Measurements from ENCODE around the gene DDX21.
"Not testable (repeated sequence)": the region's sequence is repeated elsewhere in the genome, so short reads cannot be mapped to it uniquely, and the experiment has no call there.

Gene DDX21

DNA sequence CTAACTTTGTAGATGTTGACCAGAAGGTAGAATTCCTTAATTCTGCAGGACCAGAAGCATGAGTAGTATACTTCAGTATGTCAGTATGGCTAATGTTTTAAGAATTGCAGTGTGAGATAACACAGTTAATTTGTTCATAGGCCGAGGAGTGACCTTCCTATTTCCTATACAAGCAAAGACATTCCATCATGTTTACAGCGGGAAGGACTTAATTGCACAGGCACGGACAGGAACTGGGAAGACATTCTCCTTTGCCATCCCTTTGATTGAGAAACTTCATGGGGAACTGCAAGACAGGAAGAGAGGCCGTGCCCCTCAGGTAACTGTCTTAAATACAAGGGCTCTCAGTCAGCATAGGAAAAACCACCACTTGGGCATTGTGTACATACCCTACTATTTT, 7.2 kb downstream of the DDX21 start:
- H4K8ac ChIP-seq (ENCODE audit: low read depth, low read length), result no peak overlapping the region
- no peak overlapping the region for H3K27ac ChIP-seq (replicated peaks; ENCODE audit: low read length)
- H2BK120ac ChIP-seq (ENCODE audit: low read depth, low read length), result no peak overlapping the region
- H3K4me1 ChIP-seq (ENCODE audit: control insufficient read depth in 2 of 2, insufficient read depth in 1 of 2, low read depth in 1 of 2, low read length in 2 of 2), result no peaks in the 10 kb centered on the region
- no peak overlapping the region for H4K91ac ChIP-seq (ENCODE audit: low read depth, low read length, poor library complexity)
- no peaks in the 10 kb centered on the region for H3K79me1 ChIP-seq (ENCODE audit: low read depth, low read length)
- no peak for DNase-seq (ENCODE audit: low spot score)
- no peak overlapping the region for H3K23ac ChIP-seq (ENCODE audit: low read depth, low read length, poor library complexity)
- no peak overlapping the region for H2BK15ac ChIP-seq (ENCODE audit: low read length)
- no CpG with 5 or more reads among the region's 4 CpGs for WGBS, 2 donors (ENCODE audit: extremely low coverage in 2 of 2, insufficient read length in 2 of 2, insufficient replicate concordance in 1 of 2)
- H3K36me3 ChIP-seq (replicated peaks in 1 of 2; ENCODE audit: control insufficient read depth in 2 of 2, insufficient read depth in 2 of 2, low read length in 2 of 2), result peaks cover 27 to 93% of the 10 kb centered on the region in 2 donors
- H2AFZ ChIP-seq (ENCODE audit: low read length), result no peak overlapping the region
- H3K14ac ChIP-seq (ENCODE audit: low read length), result no peak overlapping the region
- no peak overlapping the region for H2AK5ac ChIP-seq (ENCODE audit: low read depth, low read length)
- no peaks in the 10 kb centered on the region for H3K27me3 ChIP-seq (ENCODE audit: control insufficient read depth in 3 of 3, insufficient read depth in 3 of 3, low read depth in 1 of 3, low read length in 3 of 3)
- no peak overlapping the region for H3K9ac ChIP-seq (ENCODE audit: low read depth, low read length, poor library complexity)
- no peak overlapping the region for H3K18ac ChIP-seq (ENCODE audit: low read length)
- no peak overlapping the region for H2BK5ac ChIP-seq (ENCODE audit: low read length)
- no peak overlapping the region for H2BK12ac ChIP-seq (ENCODE audit: low read length)
- H3K4ac ChIP-seq (ENCODE audit: low read length), result no peak overlapping the region
- no peak overlapping the region for H3K4me3 ChIP-seq (ENCODE audit: low read length in 2 of 2)
- H3K4me2 ChIP-seq (ENCODE audit: insufficient read depth, low read length, poor library complexity, severe bottlenecking), result no peak overlapping the region
- H3K9me3 ChIP-seq (replicated peaks in 1 of 2; ENCODE audit: control insufficient read depth in 2 of 2, insufficient read depth in 1 of 2, low read depth in 1 of 2, low read length in 2 of 2), result no peaks in the 10 kb centered on the region

GRCh38 chr10:68973975-68974374, 18.0 kb downstream of the DDX21 start:
- Histone ChIP-seq H3K9ac (ENCODE audit: low read depth, low read length, poor library complexity) (no peak overlapping the region), H2BK15ac (ENCODE audit: low read length) (no peak overlapping the region), H2AK5ac (ENCODE audit: low read depth, low read length) (no peak overlapping the region), H3K4me2 (ENCODE audit: insufficient read depth, low read length, poor library complexity, severe bottlenecking) (no peak overlapping the region), H3K4ac (ENCODE audit: low read length) (no peak overlapping the region), H3K23ac (ENCODE audit: low read depth, low read length, poor library complexity) (no peak overlapping the region), H2BK5ac (ENCODE audit: low read length) (no peak overlapping the region), H3K4me1 (ENCODE audit: control insufficient read depth in 2 of 2, insufficient read depth in 1 of 2, low read depth in 1 of 2, low read length in 2 of 2) (no peaks in the 10 kb centered on the region), H2BK120ac (ENCODE audit: low read depth, low read length) (no peak overlapping the region), H3K9me3 (replicated peaks in 1 of 2; ENCODE audit: control insufficient read depth in 2 of 2, insufficient read depth in 1 of 2, low read depth in 1 of 2, low read length in 2 of 2) (no peaks in the 10 kb centered on the region), H3K27ac (replicated peaks; ENCODE audit: low read length) (no peak overlapping the region), H2AFZ (ENCODE audit: low read length) (no peak overlapping the region), H3K4me3 (ENCODE audit: low read length in 2 of 2) (no peak overlapping the region), H3K27me3 (ENCODE audit: control insufficient read depth in 3 of 3, insufficient read depth in 3 of 3, low read depth in 1 of 3, low read length in 3 of 3) (no peaks in the 10 kb centered on the region), H2BK12ac (ENCODE audit: low read length) (no peak overlapping the region), H4K91ac (ENCODE audit: low read depth, low read length, poor library complexity) (no peak overlapping the region), H3K14ac (ENCODE audit: low read length) (no peak overlapping the region), H3K79me1 (ENCODE audit: low read depth, low read length) (no peaks in the 10 kb centered on the region), H3K18ac (ENCODE audit: low read length) (no peak overlapping the region), H3K36me3 (replicated peaks in 1 of 2; ENCODE audit: control insufficient read depth in 2 of 2, insufficient read depth in 2 of 2, low read length in 2 of 2) (peaks cover 44 to 97% of the 10 kb centered on the region in 2 donors), H4K8ac (ENCODE audit: low read depth, low read length) (no peak overlapping the region)
- DNase-seq (ENCODE audit: low spot score), result no peak
- WGBS, 2 donors (ENCODE audit: extremely low coverage in 2 of 2, insufficient read length in 2 of 2, insufficient replicate concordance in 1 of 2), result no CpG with 5 or more reads among the region's 5 CpGs

- not testable (repeated sequence) for H3K9me3 ChIP-seq (replicated peaks in 1 of 2; ENCODE audit: control insufficient read depth in 2 of 2, insufficient read depth in 1 of 2, low read depth in 1 of 2, low read length in 2 of 2); H3K4ac ChIP-seq (ENCODE audit: low read length); H3K18ac ChIP-seq (ENCODE audit: low read length); H2AFZ ChIP-seq (ENCODE audit: low read length); H2AK5ac ChIP-seq (ENCODE audit: low read depth, low read length); H2BK5ac ChIP-seq (ENCODE audit: low read length); H3K23ac ChIP-seq (ENCODE audit: low read depth, low read length, poor library complexity); DNase-seq (ENCODE audit: low spot score); H4K91ac ChIP-seq (ENCODE audit: low read depth, low read length, poor library complexity); H3K27me3 ChIP-seq (ENCODE audit: control insufficient read depth in 3 of 3, insufficient read depth in 3 of 3, low read depth in 1 of 3, low read length in 3 of 3); H3K4me2 ChIP-seq (ENCODE audit: insufficient read depth, low read length, poor library complexity, severe bottlenecking); H3K79me1 ChIP-seq (ENCODE audit: low read depth, low read length); H3K27ac ChIP-seq (replicated peaks; ENCODE audit: low read length); H3K14ac ChIP-seq (ENCODE audit: low read length); H3K4me1 ChIP-seq (ENCODE audit: control insufficient read depth in 2 of 2, insufficient read depth in 1 of 2, low read depth in 1 of 2, low read length in 2 of 2); H2BK120ac ChIP-seq (ENCODE audit: low read depth, low read length); H3K9ac ChIP-seq (ENCODE audit: low read depth, low read length, poor library complexity); H2BK15ac ChIP-seq (ENCODE audit: low read length); H4K8ac ChIP-seq (ENCODE audit: low read depth, low read length); H3K4me3 ChIP-seq (ENCODE audit: low read length in 2 of 2); H2BK12ac ChIP-seq (ENCODE audit: low read length)
- peaks cover 40 to 97% of the 10 kb centered on the region in 2 donors for H3K36me3 ChIP-seq (replicated peaks in 1 of 2; ENCODE audit: control insufficient read depth in 2 of 2, insufficient read depth in 2 of 2, low read length in 2 of 2)
- no CpG with 5 or more reads among the region's 5 CpGs for WGBS, 2 donors (ENCODE audit: extremely low coverage in 2 of 2, insufficient read length in 2 of 2, insufficient replicate concordance in 1 of 2)
Observed at GRCh38 chr10:68975936-68976473, 20.0 kb downstream of the DDX21 start.

- H3K79me1 ChIP-seq (ENCODE audit: low read depth, low read length); H3K18ac ChIP-seq (ENCODE audit: low read length); H3K27ac ChIP-seq (replicated peaks; ENCODE audit: low read length); DNase-seq (ENCODE audit: low spot score); H2BK15ac ChIP-seq (ENCODE audit: low read length); H3K9ac ChIP-seq (ENCODE audit: low read depth, low read length, poor library complexity); H3K4me3 ChIP-seq (ENCODE audit: low read length in 2 of 2); H3K4me1 ChIP-seq (ENCODE audit: control insufficient read depth in 2 of 2, insufficient read depth in 1 of 2, low read depth in 1 of 2, low read length in 2 of 2); H2BK5ac ChIP-seq (ENCODE audit: low read length); H2AFZ ChIP-seq (ENCODE audit: low read length); H3K23ac ChIP-seq (ENCODE audit: low read depth, low read length, poor library complexity); H2BK120ac ChIP-seq (ENCODE audit: low read depth, low read length); H3K4ac ChIP-seq (ENCODE audit: low read length); H4K8ac ChIP-seq (ENCODE audit: low read depth, low read length); H2AK5ac ChIP-seq (ENCODE audit: low read depth, low read length); H2BK12ac ChIP-seq (ENCODE audit: low read length); H4K91ac ChIP-seq (ENCODE audit: low read depth, low read length, poor library complexity); H3K9me3 ChIP-seq (replicated peaks in 1 of 2; ENCODE audit: control insufficient read depth in 2 of 2, insufficient read depth in 1 of 2, low read depth in 1 of 2, low read length in 2 of 2); H3K14ac ChIP-seq (ENCODE audit: low read length); H3K27me3 ChIP-seq (ENCODE audit: control insufficient read depth in 3 of 3, insufficient read depth in 3 of 3, low read depth in 1 of 3, low read length in 3 of 3); H3K4me2 ChIP-seq (ENCODE audit: insufficient read depth, low read length, poor library complexity, severe bottlenecking): not testable (repeated sequence)
- H3K36me3 ChIP-seq (replicated peaks in 1 of 2; ENCODE audit: control insufficient read depth in 2 of 2, insufficient read depth in 2 of 2, low read length in 2 of 2), result peaks cover 21 to 97% of the 10 kb centered on the region in 2 donors
- no CpG with 5 or more reads among the region's 6 CpGs for WGBS, 2 donors (ENCODE audit: extremely low coverage in 2 of 2, insufficient read length in 2 of 2, insufficient replicate concordance in 1 of 2)
Observed at GRCh38 chr10:68979738-68980137, 23.8 kb downstream of the DDX21 start.
